Body of pancreas (tissue), 4 donors: ENCODE measurements around the gene HDAC7. TPM values are rescaled to one million over a fixed set of nuclear protein-coding genes. Genes with fewer than 3 reads are reported as not detected.
"Not testable (repeated sequence)": the region's sequence is repeated elsewhere in the genome, so short reads cannot be mapped to it uniquely, and the experiment has no call there.

Experiments
- ATAC-seq: fragments of 150-250 bp; one replicate; pipeline ENCODE4 v1.9.1; 2016
- DNase-seq, 4 donors: peaks; one replicate each; pipeline ENCODE4 v3.0.0-alpha.2; 2019
- H3K27ac ChIP-seq, 4 donors: fragments of 200-600 bp; sonication (generic); 1 replicate in 3 of 4; 2 replicates in 1 of 4; pipeline versions ENCODE4 v1.5.1 to v1.6.1; 2016 to 2019; ENCODE audit warnings: mild to moderate bottlenecking in 1 of 4, mixed read lengths in 1 of 4, moderate library complexity in 1 of 4
- H3K27me3 ChIP-seq, 2 donors: fragments of 200-600 bp; sonication (generic); one replicate each; pipeline ENCODE4 v1.6.0; 2016; ENCODE audit warnings: mild to moderate bottlenecking in 1 of 2
- H3K36me3 ChIP-seq, 2 donors: fragments of 200-600 bp; sonication (generic); replicated peaks in 1 of 2; 2 replicates each; pipeline ENCODE4 v1.5.1; 2016; ENCODE audit warnings: low read depth in 2 of 2; ENCODE audit not compliant: insufficient read depth in 1 of 2
- H3K4me1 ChIP-seq: fragments of 200-600 bp; sonication (generic); one replicate; pipeline ENCODE4 v1.6.0; 2016
- H3K4me3 ChIP-seq, 2 donors: fragments of 200-600 bp; sonication (generic); 1 replicate in 1 of 2; 2 replicates in 1 of 2; pipeline ENCODE4 v1.5.1; 2016 to 2019
- H3K9me3 ChIP-seq, 3 donors: fragments of 200-600 bp; sonication (generic); 1 replicate in 2 of 3; 2 replicates in 1 of 3; pipeline ENCODE4 v1.5.1; 2016
- POLR2A ChIP-seq, 3 donors: fragments of 450-650 bp; IDR thresholded peaks; one replicate each; pipeline ENCODE4 v1.6.1; 2016; ENCODE audit warnings: antibody characterized with exemption in 3 of 3, mild to moderate bottlenecking in 2 of 3
- WGBS, 2 donors: methylation state at CpG; one replicate each; pipeline ENCODE4 v1.1.5; 2017; 5-methylcytosine and 5-hydroxymethylcytosine counted together
- intact Hi-C: fragments of 100-400 bp; cut with DNase I; formaldehyde crosslinking; loops from one replicate; pipeline ENCODE4 v1.15.1; 2023
- total RNA-seq, 2 donors: library from RNA; depleted of rRNA; stranded (reverse); fragments of >200 nt; gene quantifications; one replicate each; pipeline ENCODE4 v1.1.0, GENCODE V29; 2016
- TF ChIP-seq, protein P1 (sequence below), 7 experiments: fragments of 450-650 bp in 4 of 7; fragments of 200-600 bp in 3 of 7; sonication (generic) in 3 of 7; IDR thresholded peaks; one replicate each; pipeline ENCODE4 v1.5.1; 2016 to 2019; ENCODE audit warnings: antibody characterized with exemption in 7 of 7

The HDAC7 gene
- total RNA-seq, 2 donors from 2014 or later: 26.2 to 26.7 TPM

DNA sequence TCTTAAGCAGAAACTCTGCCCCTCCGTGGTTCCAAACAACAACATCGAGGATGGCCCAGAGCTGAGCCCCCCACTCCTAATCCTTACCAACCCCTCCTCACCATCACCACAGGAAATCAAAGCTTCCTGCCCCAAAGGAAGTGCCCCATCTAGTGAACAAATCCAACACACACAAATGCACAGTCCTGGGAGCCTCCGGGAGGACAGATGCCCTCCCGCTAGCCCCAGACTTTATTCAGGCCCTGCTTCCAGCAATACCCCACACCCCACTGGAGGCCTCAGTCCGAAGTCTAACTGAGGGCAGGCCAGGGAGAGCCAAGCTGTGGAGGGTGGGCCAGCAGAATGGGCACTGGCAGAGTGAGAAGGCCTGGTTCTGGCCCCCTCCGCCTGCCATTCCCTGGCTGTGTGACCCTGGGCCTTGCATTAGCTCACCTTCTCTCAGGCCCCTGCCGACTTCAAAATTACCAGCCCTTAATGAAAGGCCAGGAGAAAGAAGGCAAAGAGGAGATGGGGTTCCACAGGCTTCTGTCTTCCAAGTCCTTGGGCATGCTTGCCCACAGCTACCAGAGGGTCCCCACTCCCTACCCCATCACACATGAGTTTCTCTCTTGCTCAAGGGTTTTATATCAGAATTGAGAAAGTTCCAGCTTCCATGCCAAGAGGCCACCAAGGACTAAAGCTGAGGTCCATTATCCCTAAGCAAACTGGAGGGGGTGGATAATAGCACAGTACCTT lies 2.3 kb downstream of the HDAC7 start:
- DNase-seq (no peak), ATAC-seq (no peak)
- Histone ChIP-seq H3K9me3 (no peaks in the 10 kb centered on the region), H3K36me3 (no peaks in the 10 kb centered on the region), H3K4me1 (peaks cover 64% of the 10 kb centered on the region), H3K4me3 (no peak overlapping the region), H3K27ac (peak overlapping the region in 3 of 4 donors; percentile 94 to 95 (median 95)), H3K27me3 (no peaks in the 10 kb centered on the region)
- intact Hi-C loops: no loop called here
- WGBS, 2 donors: 60 to 64% methylated on average over 5 to 7 of the region's 7 CpGs
- peak in 1 of 3 donors; percentile 13 for TF ChIP-seq POLR2A (IDR thresholded peaks at IDR 0.05)
- TF ChIP-seq, protein P1, sequence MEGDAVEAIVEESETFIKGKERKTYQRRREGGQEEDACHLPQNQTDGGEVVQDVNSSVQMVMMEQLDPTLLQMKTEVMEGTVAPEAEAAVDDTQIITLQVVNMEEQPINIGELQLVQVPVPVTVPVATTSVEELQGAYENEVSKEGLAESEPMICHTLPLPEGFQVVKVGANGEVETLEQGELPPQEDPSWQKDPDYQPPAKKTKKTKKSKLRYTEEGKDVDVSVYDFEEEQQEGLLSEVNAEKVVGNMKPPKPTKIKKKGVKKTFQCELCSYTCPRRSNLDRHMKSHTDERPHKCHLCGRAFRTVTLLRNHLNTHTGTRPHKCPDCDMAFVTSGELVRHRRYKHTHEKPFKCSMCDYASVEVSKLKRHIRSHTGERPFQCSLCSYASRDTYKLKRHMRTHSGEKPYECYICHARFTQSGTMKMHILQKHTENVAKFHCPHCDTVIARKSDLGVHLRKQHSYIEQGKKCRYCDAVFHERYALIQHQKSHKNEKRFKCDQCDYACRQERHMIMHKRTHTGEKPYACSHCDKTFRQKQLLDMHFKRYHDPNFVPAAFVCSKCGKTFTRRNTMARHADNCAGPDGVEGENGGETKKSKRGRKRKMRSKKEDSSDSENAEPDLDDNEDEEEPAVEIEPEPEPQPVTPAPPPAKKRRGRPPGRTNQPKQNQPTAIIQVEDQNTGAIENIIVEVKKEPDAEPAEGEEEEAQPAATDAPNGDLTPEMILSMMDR (IDR thresholded peaks at IDR 0.05): no peak

DNA sequence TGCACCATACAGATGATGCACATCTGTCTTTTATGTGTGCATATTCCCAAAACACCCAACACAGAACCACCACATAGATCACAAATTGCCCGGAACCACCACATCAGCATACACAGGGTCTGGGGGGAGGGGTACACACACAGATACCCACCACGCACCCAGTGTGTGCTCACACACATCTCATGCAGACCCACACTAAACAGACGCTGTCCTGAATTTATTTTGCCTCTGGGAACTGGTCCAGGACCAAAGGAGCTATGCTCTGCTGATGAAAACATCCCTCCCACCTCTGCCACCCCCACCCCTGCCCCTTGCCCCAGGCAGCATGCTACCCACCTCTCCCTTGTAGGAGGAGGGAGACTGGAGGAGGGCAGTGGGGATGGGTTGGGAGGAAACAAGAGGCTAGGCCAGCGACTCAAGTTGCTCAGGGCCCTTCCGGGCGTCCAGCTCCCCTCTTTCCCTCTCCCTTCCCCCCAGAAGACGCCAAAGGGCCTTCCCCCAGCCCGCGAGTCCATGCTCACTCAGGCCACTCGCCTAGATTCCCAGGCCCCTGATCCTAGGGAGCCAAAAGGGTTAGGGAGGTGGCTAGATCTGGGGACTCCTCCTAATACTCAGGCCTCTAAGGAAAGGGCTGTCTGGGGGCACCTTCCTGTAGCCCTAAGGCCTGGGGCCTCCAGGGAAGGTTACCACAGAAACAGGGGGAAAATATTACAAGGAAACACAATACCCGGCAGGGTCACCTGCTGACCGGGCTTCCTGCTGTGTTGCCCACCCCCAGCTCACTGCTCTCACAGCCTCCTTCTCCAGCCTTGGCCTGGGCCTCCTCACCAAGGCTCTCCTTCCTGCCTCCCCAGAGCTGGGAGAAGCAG lies 3.1 kb downstream of the HDAC7 start:
- H3K4me1 ChIP-seq: peaks cover 70% of the 10 kb centered on the region
- ATAC-seq: no peak
- intact Hi-C loops: no loop called here
- no peaks in the 10 kb centered on the region for H3K36me3 ChIP-seq
- TF ChIP-seq POLR2A (IDR thresholded peaks at IDR 0.05): no peak
- TF ChIP-seq, protein P1 (IDR thresholded peaks at IDR 0.05): no peak
- WGBS, 2 donors: 54 to 62% methylated on average over 5 to 12 of the region's 12 CpGs
- no peak for DNase-seq
- no peaks in the 10 kb centered on the region for H3K9me3 ChIP-seq
- H3K27me3 ChIP-seq: no peaks in the 10 kb centered on the region
- no peak overlapping the region for H3K4me3 ChIP-seq
- peak overlapping the region in 3 of 4 donors; percentile 94 to 95 (median 95) for H3K27ac ChIP-seq

DNA sequence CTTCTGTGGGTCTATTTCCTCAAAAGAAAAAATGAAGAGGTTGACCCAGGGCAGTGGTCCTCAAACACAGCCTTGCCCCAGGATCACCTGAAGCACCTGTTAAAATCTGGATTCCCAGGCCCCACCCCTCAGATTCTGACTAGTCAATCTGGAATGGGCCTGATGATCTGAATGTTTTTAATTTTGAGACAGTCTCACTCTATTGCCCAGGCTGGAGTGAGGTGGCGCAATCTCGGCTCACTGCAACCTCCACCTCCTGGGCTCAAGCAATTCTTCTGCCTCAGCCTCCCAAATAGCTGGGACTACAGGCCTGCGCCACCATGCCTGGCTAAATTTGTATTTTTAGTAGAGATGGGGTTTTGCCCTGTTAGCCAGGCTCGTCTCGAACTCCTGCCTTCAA lies 4.3 kb downstream of the HDAC7 start:
- DNase-seq, intact Hi-C loops: not testable (repeated sequence)
- WGBS, 2 donors: 92 to 94% methylated on average over 5 of the region's 5 CpGs

DNA sequence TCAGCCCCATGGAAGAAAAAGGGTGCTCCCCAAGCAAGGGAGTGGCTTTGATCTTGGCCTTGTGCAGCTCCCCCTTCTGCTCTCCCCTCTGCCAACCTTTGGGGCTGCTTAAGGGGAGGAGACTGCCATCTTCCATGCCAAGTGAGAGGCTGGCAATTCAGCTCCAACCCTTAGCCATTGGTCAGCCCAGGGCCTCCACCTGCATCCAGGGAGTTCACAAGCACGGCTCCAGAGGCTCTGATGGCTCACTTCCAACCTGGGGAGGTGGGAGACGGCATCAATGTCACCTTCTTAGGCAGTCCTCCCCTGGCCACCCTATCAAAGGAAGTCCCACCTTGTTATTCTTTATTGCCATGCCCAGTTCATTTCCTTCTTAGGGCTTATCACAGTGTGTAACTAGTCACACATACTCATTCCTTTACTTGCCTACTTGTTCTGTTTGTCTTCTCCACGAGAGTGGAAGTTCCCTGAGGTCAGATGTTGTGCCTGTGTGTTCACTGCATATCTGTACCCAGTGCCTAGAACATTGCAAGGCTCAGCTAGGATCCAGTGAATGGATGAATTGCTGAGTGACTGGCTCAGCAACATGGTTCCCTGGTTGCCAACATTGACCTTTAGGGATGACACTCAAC lies 5.0 kb downstream of the HDAC7 start:
- WGBS, 2 donors: 63 to 72% methylated on average over 3 of the region's 3 CpGs
- H3K4me1 ChIP-seq: peaks cover 72% of the 10 kb centered on the region
- intact Hi-C loops: no loop called here
- peak overlapping the region; percentile 84 to 95 (median 91) for H3K27ac ChIP-seq
- H3K9me3 ChIP-seq: no peaks in the 10 kb centered on the region
- no peaks in the 10 kb centered on the region for H3K36me3 ChIP-seq
- ATAC-seq (no peak), DNase-seq (no peak)
- no peak for TF ChIP-seq POLR2A (IDR thresholded peaks at IDR 0.05)
- no peaks in the 10 kb centered on the region for H3K27me3 ChIP-seq
- no peak overlapping the region for H3K4me3 ChIP-seq

More for the DNA sequence above, 4.3 kb downstream of the HDAC7 start:
- H3K9me3 ChIP-seq, H3K36me3 ChIP-seq, H3K4me3 ChIP-seq, ATAC-seq, H3K27me3 ChIP-seq: not testable (repeated sequence)
- H3K27ac ChIP-seq: peak overlapping the region in 3 of 4 donors; percentile 2 to 95 (median 94)
- H3K4me1 ChIP-seq: peaks cover 68% of the 10 kb centered on the region

DNA sequence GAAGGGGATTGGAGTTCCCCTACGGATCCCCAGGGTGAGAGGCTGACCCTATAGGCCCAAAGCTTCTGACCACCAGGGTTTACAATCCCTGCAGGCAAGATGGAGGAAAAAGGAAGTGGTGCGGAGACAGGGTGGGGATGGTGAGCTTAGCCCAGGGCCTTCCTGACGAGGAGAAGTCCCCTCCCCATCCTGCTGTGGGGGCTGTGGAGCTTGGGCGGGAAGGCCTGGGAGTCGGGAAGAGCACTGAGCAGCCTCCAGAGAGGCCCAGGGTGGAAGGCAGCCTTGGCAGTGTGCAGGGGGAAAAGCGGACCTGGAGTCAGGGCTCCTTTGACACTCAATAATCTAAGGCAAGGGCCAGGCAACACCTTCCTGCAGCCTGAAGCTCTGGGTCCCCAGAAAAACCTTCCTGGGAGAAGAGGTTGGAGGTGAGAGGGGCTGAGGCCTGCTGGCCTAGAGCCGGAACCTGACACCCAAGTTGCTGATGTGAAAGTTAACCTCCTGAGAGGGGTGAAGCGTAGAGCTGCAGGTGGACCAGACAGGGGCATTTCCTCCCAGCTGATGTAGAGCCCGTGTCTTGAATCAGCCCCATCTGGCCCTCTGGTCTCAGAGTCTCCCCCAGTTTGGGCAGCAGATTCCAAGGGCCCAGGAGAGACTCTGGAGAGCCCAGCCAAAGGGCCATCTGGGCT lies 6.0 kb downstream of the HDAC7 start:
- WGBS, 2 donors: 69 to 75% methylated on average over 7 to 9 of the region's 9 CpGs
- H3K4me1 ChIP-seq: peaks cover 73% of the 10 kb centered on the region

More for the DNA sequence above, 6.0 kb downstream of the HDAC7 start:
- Histone ChIP-seq H3K36me3 (no peaks in the 10 kb centered on the region), H3K27me3 (no peaks in the 10 kb centered on the region), H3K9me3 (no peaks in the 10 kb centered on the region), H3K4me3 (no peak overlapping the region), H3K27ac (peak overlapping the region; percentile 84 to 95 (median 91))
- DNase-seq (peak in 1 of 4 donors; percentile 32), ATAC-seq (no peak)
- intact Hi-C loops: no loop called here
- TF ChIP-seq POLR2A (IDR thresholded peaks at IDR 0.05): no peak
- TF ChIP-seq, protein P1 (IDR thresholded peaks at IDR 0.05): no peak
